Neural cell (in vitro differentiated cells): ENCODE data around the gene IGF2R. TPM values are rescaled to one million over a fixed set of nuclear protein-coding genes. Genes with fewer than 3 reads are reported as not detected.

Source experiments
- H2AFZ ChIP-seq: fragments of 200-600, 300-800 bp; sonication (generic), shearing (Covaris generic); 2 replicates; pipeline ENCODE4 v1.6.0; 2014; ENCODE audit warnings: low read depth, mild to moderate bottlenecking, antibody characterized with exemption, low read length, moderate library complexity
- H3F3A ChIP-seq: fragments of 200-600 bp; shearing (Covaris generic); 2 replicates; pipeline ENCODE4 v1.6.1; 2016; ENCODE audit warnings: mild to moderate bottlenecking, moderate library complexity, mixed read lengths, antibody characterized with exemption, low read length; ENCODE audit not compliant: insufficient read depth, poor library complexity, severe bottlenecking
- H3K27ac ChIP-seq: fragments of 200-600, 300-800 bp; sonication (generic), shearing (Covaris generic); 2 replicates; pipeline ENCODE4 v1.5.1; 2014; ENCODE audit warnings: mild to moderate bottlenecking, low read length, moderate library complexity
- H3K27me3 ChIP-seq: fragments of 300-800, 200-600 bp; sonication (generic), shearing (Covaris generic); 2 replicates; pipeline ENCODE4 v1.6.0; 2014; ENCODE audit warnings: mild to moderate bottlenecking, low read depth, low read length, moderate library complexity; ENCODE audit not compliant: insufficient read depth
- H3K36me3 ChIP-seq: fragments of 300-800, 200-600 bp; sonication (generic), shearing (Covaris generic); 2 replicates; pipeline ENCODE4 v1.5.1; 2014; ENCODE audit warnings: mild to moderate bottlenecking, antibody characterized with exemption, low read length, moderate library complexity; ENCODE audit not compliant: insufficient read depth
- H3K4me2 ChIP-seq: fragments of 300-800, 200-600 bp; sonication (generic), shearing (Covaris generic); 2 replicates; pipeline ENCODE4 v1.6.0; 2014; ENCODE audit warnings: mild to moderate bottlenecking, low read length
- H3K4me3 ChIP-seq: fragments of 300-800, 200-600 bp; sonication (generic), shearing (Covaris generic); 2 replicates; pipeline ENCODE4 v1.5.1; 2014; ENCODE audit warnings: mild to moderate bottlenecking, low read length, moderate library complexity
- H3K79me2 ChIP-seq: fragments of 200-600 bp; shearing (Covaris generic); replicated peaks from 2 replicates; pipeline ENCODE4 v1.6.0; 2014; ENCODE audit warnings: mild to moderate bottlenecking, low read length, moderate library complexity; ENCODE audit not compliant: insufficient read depth
- H3K9ac ChIP-seq: fragments of 300-800, 200-600 bp; sonication (generic), shearing (Covaris generic); 2 replicates; pipeline ENCODE4 v1.6.1; 2016; ENCODE audit warnings: mild to moderate bottlenecking, low read length, mixed read lengths
- H3K9me2 ChIP-seq: fragments of 200-600 bp; shearing (Covaris generic); 2 replicates; pipeline ENCODE4 v1.6.1; 2016; ENCODE audit warnings: mild to moderate bottlenecking, low read length, mixed read lengths; ENCODE audit not compliant: insufficient read depth
- H3K9me3 ChIP-seq: fragments of 200-600, 300-800 bp; sonication (generic), shearing (Covaris generic); 2 replicates; pipeline ENCODE4 v1.6.1; 2016; ENCODE audit warnings: mild to moderate bottlenecking, mixed run types, low read length, moderate library complexity, mixed read lengths
- H4K20me1 ChIP-seq: fragments of 200-600 bp; shearing (Covaris generic); 2 replicates; pipeline ENCODE4 v1.6.1; 2016; ENCODE audit warnings: mild to moderate bottlenecking, mixed run types; ENCODE audit not compliant: insufficient read depth
- EP300 ChIP-seq: fragments of 450-650 bp; conservative IDR thresholded peaks from 2 replicates; pipeline ENCODE4 v1.6.1; 2014; ENCODE audit warnings: antibody characterized with exemption, mild to moderate bottlenecking, moderate library complexity; ENCODE audit not compliant: poor library complexity, severe bottlenecking
- EZH2 ChIP-seq: fragments of 200-600, 300-800 bp; shearing (Covaris generic), sonication (generic); IDR thresholded peaks from 2 replicates; pipeline ENCODE4 v1.6.1; 2014; ENCODE audit warnings: antibody characterized with exemption, low read length, borderline replicate concordance, mild to moderate bottlenecking; ENCODE audit not compliant: insufficient read depth, poor library complexity, severe bottlenecking
- MXI1 ChIP-seq: fragments of 450-650 bp; conservative IDR thresholded peaks from 2 replicates; pipeline ENCODE4 v1.6.1; 2014; ENCODE audit warnings: antibody characterized with exemption, mild to moderate bottlenecking; ENCODE audit not compliant: poor library complexity, severe bottlenecking
- POLR2AphosphoS5 ChIP-seq: IDR thresholded peaks from 2 replicates; pipeline ENCODE4 v1.6.1; 2012
- RAD21 ChIP-seq: fragments of 450-650 bp; conservative IDR thresholded peaks from 2 replicates; pipeline ENCODE4 v1.6.1; 2014; ENCODE audit warnings: antibody characterized with exemption, mild to moderate bottlenecking, moderate library complexity
- SMC3 ChIP-seq: fragments of 450-650 bp; conservative IDR thresholded peaks from 2 replicates; pipeline ENCODE4 v1.6.1; 2014; ENCODE audit warnings: antibody characterized with exemption, mild to moderate bottlenecking, moderate library complexity; ENCODE audit not compliant: poor library complexity
- TAF1 ChIP-seq: IDR thresholded peaks from 2 replicates; pipeline ENCODE4 v1.6.1; 2012; ENCODE audit warnings: low read depth
- polyA plus RNA-seq: library from polyadenylated mRNA; depleted of rRNA; stranded (reverse); fragments of >200 nt; gene quantifications from 2 replicates; pipeline ENCODE4 v1.2.3, GENCODE V29; 2014
- TF ChIP-seq, protein P1 (sequence below): IDR thresholded peaks from 2 replicates; pipeline ENCODE4 v1.6.1; 2012; ENCODE audit warnings: borderline replicate concordance
- TF ChIP-seq, protein P2 (sequence below): fragments of 450-650 bp; IDR thresholded peaks from 2 replicates; pipeline ENCODE4 v1.5.1; 2014; ENCODE audit warnings: antibody characterized with exemption, mild to moderate bottlenecking, moderate library complexity; ENCODE audit not compliant: poor library complexity, severe bottlenecking

The IGF2R gene
- polyA plus RNA-seq, 1 donor from 2014 or later: 15.0 TPM

DNA sequence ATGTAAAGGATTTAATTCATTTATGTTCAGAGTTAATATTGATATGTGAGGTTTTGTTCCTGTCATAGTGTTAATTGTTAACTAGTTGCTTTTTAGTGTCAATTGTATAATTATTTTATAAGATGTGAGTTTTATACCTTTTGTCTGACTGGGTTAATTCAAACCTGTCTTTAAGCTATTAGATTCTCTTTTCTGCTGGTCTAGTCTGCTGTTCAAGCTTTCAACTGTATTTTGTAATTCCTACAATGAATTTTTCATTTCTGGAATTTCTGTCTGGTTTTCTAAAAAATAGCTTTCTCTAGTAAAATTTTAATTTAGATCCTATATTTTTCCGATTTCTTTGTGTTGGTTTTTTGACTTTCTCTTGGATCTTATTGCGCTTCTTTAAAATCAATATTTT, 26.5 kb downstream of the IGF2R start:
- Histone ChIP-seq H3K4me2 (no peak overlapping the region), H3F3A (no peaks in the 10 kb centered on the region), H4K20me1 (no peaks in the 10 kb centered on the region), H3K27me3 (no peaks in the 10 kb centered on the region), H3K9me2 (no peaks in the 10 kb centered on the region), H2AFZ (no peak overlapping the region), H3K9me3 (no peaks in the 10 kb centered on the region), H3K9ac (no peak overlapping the region), H3K79me2 (peaks cover 56% of the 10 kb centered on the region), H3K27ac (no peak overlapping the region), H3K4me3 (no peak overlapping the region), H3K36me3 (no peaks in the 10 kb centered on the region)
- TF ChIP-seq POLR2AphosphoS5: no peak
- TF ChIP-seq, protein P1, sequence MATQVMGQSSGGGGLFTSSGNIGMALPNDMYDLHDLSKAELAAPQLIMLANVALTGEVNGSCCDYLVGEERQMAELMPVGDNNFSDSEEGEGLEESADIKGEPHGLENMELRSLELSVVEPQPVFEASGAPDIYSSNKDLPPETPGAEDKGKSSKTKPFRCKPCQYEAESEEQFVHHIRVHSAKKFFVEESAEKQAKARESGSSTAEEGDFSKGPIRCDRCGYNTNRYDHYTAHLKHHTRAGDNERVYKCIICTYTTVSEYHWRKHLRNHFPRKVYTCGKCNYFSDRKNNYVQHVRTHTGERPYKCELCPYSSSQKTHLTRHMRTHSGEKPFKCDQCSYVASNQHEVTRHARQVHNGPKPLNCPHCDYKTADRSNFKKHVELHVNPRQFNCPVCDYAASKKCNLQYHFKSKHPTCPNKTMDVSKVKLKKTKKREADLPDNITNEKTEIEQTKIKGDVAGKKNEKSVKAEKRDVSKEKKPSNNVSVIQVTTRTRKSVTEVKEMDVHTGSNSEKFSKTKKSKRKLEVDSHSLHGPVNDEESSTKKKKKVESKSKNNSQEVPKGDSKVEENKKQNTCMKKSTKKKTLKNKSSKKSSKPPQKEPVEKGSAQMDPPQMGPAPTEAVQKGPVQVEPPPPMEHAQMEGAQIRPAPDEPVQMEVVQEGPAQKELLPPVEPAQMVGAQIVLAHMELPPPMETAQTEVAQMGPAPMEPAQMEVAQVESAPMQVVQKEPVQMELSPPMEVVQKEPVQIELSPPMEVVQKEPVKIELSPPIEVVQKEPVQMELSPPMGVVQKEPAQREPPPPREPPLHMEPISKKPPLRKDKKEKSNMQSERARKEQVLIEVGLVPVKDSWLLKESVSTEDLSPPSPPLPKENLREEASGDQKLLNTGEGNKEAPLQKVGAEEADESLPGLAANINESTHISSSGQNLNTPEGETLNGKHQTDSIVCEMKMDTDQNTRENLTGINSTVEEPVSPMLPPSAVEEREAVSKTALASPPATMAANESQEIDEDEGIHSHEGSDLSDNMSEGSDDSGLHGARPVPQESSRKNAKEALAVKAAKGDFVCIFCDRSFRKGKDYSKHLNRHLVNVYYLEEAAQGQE: no peak
- TF ChIP-seq, protein P2, sequence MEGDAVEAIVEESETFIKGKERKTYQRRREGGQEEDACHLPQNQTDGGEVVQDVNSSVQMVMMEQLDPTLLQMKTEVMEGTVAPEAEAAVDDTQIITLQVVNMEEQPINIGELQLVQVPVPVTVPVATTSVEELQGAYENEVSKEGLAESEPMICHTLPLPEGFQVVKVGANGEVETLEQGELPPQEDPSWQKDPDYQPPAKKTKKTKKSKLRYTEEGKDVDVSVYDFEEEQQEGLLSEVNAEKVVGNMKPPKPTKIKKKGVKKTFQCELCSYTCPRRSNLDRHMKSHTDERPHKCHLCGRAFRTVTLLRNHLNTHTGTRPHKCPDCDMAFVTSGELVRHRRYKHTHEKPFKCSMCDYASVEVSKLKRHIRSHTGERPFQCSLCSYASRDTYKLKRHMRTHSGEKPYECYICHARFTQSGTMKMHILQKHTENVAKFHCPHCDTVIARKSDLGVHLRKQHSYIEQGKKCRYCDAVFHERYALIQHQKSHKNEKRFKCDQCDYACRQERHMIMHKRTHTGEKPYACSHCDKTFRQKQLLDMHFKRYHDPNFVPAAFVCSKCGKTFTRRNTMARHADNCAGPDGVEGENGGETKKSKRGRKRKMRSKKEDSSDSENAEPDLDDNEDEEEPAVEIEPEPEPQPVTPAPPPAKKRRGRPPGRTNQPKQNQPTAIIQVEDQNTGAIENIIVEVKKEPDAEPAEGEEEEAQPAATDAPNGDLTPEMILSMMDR: no peak
- no peak for TF ChIP-seq TAF1
- no peak for TF ChIP-seq MXI1
- TF ChIP-seq SMC3: no peak
- no peak for TF ChIP-seq RAD21
- TF ChIP-seq EP300: no peak
- no peak for TF ChIP-seq EZH2

GRCh38 chr6:159996087-159996622, 27.3 kb downstream of the IGF2R start:
- no peaks in the 10 kb centered on the region for H3F3A ChIP-seq
- no peaks in the 10 kb centered on the region for H3K9me3 ChIP-seq
- no peak overlapping the region for H3K4me3 ChIP-seq
- H3K9ac ChIP-seq: no peak overlapping the region
- H3K36me3 ChIP-seq: no peaks in the 10 kb centered on the region
- no peaks in the 10 kb centered on the region for H3K9me2 ChIP-seq
- TF ChIP-seq, protein P1: no peak
- TF ChIP-seq SMC3 (no peak), MXI1 (no peak), EZH2 (no peak), POLR2AphosphoS5 (no peak), TAF1 (no peak), EP300 (no peak), RAD21 (no peak)
- TF ChIP-seq, protein P2: no peak
- H3K27ac ChIP-seq: no peak overlapping the region
- H3K4me2 ChIP-seq: no peak overlapping the region
- H3K27me3 ChIP-seq: no peaks in the 10 kb centered on the region
- no peak overlapping the region for H2AFZ ChIP-seq
- H3K79me2 ChIP-seq: peaks cover 59% of the 10 kb centered on the region
- H4K20me1 ChIP-seq: no peaks in the 10 kb centered on the region
